SU-DHL-6 (cell line): ENCODE results near the gene RFWD3.

Experiments used
- EZH2phosphoT487 ChIP-seq: fragments of 200-600 bp; sonication (generic), shearing (Covaris generic); conservative IDR thresholded peaks from 2 replicates; pipeline ENCODE4 v1.6.1; 2018; ENCODE audit warnings: mild to moderate bottlenecking, antibody characterized with exemption, low read length, moderate library complexity, mixed read lengths
- TF ChIP-seq, protein P1 (sequence below): fragments of 200-600 bp; sonication (generic); IDR thresholded peaks from one replicate; pipeline ENCODE4 v1.5.1; 2017; ENCODE audit warnings: antibody characterized with exemption, mild to moderate bottlenecking, low read length, moderate library complexity; ENCODE audit not compliant: insufficient read depth, poor library complexity, severe bottlenecking

DNA sequence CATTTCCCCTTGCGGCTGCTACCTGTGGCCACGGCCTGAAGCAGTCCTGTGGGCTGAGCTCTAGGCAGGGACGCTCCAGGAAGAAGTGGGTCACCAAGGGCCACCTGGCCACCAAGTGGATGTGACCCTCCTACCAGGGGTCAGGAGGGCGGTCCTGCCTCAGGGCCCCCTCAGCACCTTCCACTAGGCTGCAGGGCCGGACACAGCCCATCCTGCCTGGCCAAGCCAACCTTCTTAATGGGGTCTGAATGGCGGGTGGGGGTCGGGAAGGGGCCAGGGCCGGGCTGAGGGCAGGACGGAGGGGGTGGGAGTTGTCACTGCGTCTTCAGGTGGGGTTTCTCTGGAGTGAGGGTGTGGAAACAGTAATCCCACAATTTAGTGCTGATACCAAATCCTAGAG, 47.2 kb upstream of the RFWD3 start:
- TF ChIP-seq, protein P1, sequence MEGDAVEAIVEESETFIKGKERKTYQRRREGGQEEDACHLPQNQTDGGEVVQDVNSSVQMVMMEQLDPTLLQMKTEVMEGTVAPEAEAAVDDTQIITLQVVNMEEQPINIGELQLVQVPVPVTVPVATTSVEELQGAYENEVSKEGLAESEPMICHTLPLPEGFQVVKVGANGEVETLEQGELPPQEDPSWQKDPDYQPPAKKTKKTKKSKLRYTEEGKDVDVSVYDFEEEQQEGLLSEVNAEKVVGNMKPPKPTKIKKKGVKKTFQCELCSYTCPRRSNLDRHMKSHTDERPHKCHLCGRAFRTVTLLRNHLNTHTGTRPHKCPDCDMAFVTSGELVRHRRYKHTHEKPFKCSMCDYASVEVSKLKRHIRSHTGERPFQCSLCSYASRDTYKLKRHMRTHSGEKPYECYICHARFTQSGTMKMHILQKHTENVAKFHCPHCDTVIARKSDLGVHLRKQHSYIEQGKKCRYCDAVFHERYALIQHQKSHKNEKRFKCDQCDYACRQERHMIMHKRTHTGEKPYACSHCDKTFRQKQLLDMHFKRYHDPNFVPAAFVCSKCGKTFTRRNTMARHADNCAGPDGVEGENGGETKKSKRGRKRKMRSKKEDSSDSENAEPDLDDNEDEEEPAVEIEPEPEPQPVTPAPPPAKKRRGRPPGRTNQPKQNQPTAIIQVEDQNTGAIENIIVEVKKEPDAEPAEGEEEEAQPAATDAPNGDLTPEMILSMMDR = no peak
- TF ChIP-seq EZH2phosphoT487 = no peak
